NCI-H526 treated with DMSO at 0.1 percent for 48 hours (cell line): ENCODE data around the gene HRCT1.
"Not testable (repeated sequence)": the region's sequence is repeated elsewhere in the genome, so short reads cannot be mapped to it uniquely, and the experiment has no call there.

Experiments
- DNase-seq: peaks from one replicate; lab custom pipeline; 2025; lab: John Stamatoyannopoulos, UW

The HRCT1 gene

GRCh38 chr9:35918780-35919179 lies 12.8 kb downstream of the HRCT1 start:
- no peak for DNase-seq

DNA sequence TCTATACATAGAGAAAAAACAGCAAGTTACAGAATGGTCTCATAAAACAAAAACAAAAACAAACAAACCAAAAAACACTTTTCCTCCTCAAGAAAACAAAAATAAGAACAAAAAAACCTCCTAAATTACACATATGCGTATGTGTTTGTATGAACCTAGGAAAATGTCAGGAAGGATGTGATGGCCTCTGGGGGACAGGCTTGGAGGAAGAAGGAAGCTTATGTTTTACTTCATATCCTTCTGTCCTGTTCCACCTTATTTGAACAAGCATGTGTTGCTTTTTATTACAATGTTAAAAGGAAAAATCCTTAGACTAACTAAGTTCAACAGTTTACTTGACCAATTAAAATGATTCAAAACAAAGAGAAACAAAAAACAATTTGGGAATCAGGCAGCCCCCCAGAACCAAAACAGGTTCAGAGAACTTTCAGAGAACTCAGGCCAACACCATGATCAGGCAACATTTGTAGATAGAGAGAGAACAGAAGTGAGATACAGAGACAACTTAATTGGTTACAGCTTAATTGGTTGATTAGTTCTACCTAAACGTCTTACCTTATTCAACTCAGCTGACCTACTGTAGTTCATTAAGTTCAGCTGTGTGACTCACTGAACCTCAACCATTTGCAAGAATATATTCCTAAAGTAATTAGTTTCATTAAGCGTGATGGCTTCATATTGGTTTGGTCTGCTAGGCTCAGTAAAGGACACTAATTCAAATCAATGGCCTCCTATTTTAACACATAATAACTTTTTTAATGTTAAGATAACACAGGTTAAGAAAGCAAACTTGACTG lies 13.4 kb downstream of the HRCT1 start:
- no peak for DNase-seq

- DNase-seq, result no peak
Observed at GRCh38 chr9:35920051-35920620, 14.1 kb downstream of the HRCT1 start.

GRCh38 chr9:35923598-35923926 lies 17.6 kb downstream of the HRCT1 start:
- DNase-seq, result no peak

DNA sequence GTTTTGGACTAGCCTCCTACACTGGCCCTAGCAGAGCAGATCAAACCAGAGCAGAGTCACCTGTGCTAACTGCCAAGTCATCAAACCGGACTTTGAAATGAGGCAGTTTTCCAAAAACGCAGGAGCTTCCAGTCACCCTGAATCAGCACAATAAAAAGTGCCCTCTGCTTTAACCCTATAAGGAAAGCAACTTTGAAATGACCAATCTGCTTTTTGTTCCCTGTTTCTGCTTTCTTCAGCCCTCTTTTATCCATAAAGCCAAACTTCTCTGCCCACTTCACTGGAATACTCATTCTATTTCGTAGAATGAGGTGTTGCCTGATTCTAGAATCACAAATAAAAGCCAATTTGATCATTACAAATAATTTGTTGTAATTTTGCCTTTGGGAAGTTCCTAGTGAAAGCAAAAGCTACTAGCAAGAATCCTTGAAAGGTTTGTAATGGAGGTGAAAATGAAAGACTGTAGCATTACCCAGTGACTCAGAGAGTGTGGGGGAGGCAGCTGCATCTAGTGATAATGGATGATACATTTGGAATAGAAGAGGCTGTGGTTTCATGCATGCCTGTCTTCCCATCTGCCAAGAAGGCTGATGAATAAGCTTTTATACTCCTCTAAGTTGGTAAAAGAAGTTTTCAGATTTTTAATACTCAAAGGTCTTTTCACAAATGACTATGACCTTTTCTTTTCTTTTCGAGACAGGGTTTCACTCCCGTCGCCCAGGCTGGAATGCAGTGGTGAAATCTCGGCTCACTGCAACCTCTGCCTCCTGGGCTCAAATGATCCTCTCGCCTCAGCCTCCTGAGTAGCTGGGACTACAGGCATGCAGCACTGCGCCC lies 18.1 kb downstream of the HRCT1 start:
- DNase-seq, result no peak

GRCh38 chr9:35928591-35929452 lies 22.8 kb downstream of the HRCT1 start:
- DNase-seq, result no peak

- no peak for DNase-seq
Observed at GRCh38 chr9:35929453-35929718, 23.4 kb downstream of the HRCT1 start.

DNA sequence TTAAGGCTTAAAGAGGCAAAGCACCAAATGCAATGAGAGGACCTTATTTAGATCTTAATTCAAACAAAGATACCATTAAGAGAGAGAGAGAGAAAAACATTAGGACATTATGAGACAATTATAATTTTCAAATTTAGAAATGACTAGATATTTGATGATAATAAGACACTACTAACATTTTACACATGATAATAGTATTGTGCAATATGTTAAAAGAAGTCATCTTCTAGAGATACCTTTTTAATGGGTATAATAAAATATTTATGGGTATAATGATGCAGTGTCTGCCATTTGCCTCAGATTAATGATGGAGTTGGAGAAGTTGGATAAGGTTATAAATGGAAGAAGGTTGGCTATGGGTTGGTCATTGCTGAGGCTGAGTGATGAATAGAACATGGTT lies 24.5 kb downstream of the HRCT1 start:
- DNase-seq, result no peak

DNA sequence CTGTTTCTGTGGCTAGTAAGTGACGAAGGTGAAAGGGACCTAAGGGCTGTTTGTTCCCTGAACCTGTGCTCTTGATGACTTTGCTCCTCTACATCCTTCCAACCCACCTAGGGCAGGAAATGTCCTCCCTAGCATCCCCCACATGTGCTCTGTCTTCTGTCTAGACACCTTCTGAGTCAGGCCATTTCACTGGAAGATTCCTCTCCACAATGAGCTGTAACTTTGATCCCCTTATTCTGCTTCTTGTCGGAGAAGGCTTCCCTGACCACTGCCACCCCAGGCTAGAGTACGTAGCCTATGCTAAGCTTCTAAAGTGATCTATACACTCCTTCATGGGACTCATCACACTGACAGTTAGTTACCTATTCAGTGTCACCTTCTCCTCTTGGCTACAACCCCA lies 25.0 kb downstream of the HRCT1 start:
- DNase-seq, result no peak

DNA sequence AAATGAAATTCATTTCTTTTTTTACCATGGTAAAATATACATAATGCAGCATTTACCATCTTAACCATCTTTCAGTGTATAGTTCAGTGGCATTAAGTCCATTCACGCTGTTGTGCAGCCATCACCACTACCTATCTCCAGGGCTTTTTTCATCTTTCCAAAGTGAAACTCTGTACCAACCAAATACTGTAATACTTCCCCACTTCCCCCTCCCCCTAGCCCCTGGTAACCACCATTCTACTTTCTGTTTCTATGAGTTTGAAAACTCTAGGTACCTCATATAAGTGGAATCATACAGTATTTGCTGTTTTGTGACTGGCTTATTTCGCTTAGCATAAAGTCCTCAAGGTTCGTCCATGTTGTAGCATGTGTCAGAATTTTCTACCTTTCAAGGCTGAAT lies 26.7 kb downstream of the HRCT1 start:
- DNase-seq, result no peak

DNA sequence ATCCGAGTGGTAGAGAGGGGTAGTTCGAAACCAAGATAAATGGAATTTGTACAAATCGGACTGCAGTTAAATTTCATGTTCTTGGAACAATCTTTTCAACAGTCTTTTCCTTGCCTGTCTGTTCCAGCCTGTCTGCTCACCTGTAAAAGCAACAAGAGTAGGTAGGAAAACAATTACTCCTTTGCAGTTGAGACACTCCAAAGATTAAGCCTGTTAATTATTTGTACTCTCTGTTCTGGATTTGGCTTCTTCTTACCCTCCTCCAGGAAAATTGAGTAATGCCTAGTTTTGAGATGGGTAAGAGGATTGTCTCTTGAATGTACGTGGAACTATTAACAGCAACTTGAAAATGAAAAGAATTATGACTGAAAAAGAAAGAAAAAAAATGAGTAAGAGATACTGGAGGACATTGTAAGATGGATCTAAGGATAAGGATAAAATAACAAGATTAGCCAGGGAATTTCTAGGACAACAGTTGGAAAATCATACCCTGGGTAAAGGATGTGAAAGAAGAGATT lies 27.6 kb downstream of the HRCT1 start:
- DNase-seq, result no peak

DNA sequence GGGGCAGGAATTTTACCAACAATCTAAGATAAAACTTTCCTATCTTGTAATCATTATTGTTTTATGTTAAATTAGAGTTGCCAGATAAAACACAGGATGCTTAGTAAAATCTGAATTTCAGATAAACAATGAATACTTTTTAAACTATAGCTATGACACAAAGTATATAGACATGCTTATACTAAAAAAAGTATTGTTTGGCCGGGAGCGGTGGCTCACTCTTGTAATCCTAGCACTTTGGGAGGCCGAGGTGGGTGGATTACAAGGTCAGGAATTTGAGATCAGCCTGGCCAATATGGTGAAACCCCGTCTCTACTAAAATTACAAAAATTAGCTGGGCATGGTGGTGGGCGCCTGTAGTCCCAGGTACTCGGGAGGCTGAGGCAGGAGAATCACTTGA lies 28.1 kb downstream of the HRCT1 start:
- DNase-seq, result not testable (repeated sequence)

DNA sequence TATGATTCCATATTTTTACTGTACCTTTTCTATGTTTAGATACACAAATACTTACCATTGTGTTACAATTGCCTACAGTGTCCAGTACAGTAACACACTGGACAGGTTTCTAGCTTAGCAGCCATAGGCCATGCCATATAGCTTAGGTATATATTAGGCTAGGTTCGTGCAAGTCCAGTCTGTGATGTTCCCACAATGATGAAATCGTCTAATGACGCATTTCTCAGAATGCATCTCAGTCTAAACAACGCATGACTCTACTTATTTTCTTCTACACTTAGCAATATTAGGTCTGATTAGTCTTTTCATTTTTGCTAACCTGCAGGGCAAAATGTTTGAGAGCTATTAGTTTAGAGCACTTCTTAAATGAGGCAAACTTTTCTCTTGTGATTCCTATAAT lies 29.3 kb downstream of the HRCT1 start:
- no peak for DNase-seq

- no peak for DNase-seq
Observed at GRCh38 chr9:35935755-35936509, 29.9 kb downstream of the HRCT1 start.

GRCh38 chr9:35937227-35937626 lies 31.2 kb downstream of the HRCT1 start:
- DNase-seq, result no peak

GRCh38 chr9:35938474-35939356 lies 32.7 kb downstream of the HRCT1 start:
- no peak for DNase-seq

DNA sequence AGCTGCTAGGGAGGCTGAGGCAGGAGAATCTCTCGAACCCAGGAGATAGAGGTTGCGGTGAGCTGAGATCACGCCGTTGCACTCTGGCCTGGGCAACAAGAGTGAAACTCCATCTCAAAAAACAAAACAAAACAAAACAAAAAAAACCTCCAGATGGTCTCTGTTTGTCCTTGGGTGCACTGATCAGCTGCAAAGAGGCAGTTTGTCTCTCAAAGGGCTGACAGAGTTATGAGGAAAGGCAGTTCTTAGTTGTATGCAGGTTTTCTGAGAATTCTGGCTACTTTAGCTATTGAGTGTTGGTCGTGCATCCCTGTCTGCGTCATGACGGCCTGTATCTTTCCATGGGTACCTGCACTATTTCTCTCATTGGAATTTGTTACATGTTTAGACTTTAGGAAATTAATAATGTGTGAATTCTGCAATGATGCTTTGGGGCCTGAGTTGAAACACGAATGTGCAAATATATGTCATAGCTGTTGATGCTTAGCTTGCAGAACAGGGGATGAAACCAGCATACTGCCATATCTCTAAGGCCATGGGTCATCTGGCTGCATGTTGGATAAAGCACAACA lies 33.8 kb downstream of the HRCT1 start:
- DNase-seq, result no peak

DNA sequence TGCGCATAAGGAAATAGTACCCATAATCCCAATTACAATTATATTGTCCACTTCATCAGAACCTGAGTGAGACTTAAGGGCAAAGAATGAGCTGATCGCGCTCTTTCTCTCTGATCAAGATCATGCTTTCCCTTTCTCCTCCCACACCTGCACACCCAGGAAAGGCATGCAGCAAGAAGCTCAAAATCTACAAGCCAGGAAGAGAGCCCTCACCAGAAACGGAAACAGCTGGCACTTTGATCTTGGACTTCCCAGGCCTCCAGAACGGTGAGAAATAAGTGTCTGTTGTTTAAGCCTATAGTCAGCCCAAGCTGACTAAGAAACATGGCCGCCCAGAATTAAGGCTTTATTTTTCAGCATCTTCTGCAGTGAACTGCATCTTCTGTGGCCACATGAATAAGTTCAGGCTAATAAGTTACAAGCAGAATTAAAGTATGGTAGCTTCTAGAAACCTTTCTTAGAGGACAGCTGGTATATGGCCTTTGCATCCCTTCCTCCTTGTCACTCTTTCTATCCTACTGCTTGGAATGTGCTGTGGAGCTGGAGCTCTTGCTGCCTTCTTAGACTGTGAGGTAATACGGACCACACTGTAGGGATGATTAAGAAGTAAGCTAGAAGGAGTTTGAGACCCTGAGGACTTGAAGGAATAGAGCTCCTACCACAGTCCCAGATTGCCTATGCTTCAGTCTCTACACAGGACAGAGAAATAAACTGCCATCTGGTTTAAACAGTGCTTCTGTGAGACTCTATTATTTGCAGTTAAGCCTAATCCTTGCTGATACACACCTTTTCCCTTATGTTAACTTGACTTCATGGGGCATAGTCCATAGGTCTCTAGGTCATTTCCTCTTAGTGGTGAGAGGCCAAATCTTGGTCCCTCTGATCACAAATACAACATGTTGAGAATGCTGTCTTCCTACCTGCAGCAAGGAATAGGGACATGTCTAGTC lies 34.7 kb downstream of the HRCT1 start:
- no peak for DNase-seq

DNA sequence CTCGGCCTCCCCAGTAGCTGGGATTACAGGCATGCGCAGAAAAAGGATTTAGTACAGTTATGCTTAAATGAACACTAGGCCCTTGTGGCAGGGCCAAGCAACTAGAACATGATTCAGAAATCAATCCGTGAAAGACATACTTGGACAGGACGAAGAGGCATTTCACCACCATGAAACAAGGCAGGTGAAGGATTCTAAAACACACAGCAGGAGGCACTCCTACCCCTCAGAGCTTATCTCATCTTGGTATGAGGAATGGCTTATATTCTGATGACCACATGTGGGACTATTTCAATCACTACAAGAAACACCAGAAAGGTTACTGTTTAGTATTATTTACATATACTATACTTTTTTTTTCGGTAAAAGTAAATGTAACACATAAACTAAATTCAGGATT lies 36.3 kb downstream of the HRCT1 start:
- no peak for DNase-seq
